ENCODE measurements around the gene FREY1. TPM values are rescaled to one million over a fixed set of nuclear protein-coding genes. Genes with fewer than 3 reads are reported as not detected.

The FREY1 gene
- total RNA-seq, 1 donor, result 1.8 TPM

GRCh38 chr11:45860764-45861510, 46.1 kb downstream of the FREY1 start:
- Histone ChIP-seq H2AFZ (ENCODE audit: low read length) (no peak overlapping the region), H3K9me3 (ENCODE audit: low read depth, low read length) (no peaks in the 10 kb centered on the region), H4K20me1 (ENCODE audit: insufficient read depth, low read length) (no peaks in the 10 kb centered on the region), H3K36me3 (ENCODE audit: insufficient read depth, low read length) (peaks cover 52% of the 10 kb centered on the region), H3K27ac (ENCODE audit: low read depth, low read length) (peak overlapping the region; percentile 89), H3K79me2 (ENCODE audit: insufficient read depth, low read length) (no peaks in the 10 kb centered on the region), H3K4me1 (ENCODE audit: insufficient read depth, low read length) (peaks cover 40% of the 10 kb centered on the region), H3K4me3 (ENCODE audit: insufficient read depth, low read length) (no peak overlapping the region), H3K4me2 (ENCODE audit: insufficient read depth, low read length) (no peak overlapping the region), H3K27me3 (ENCODE audit: insufficient read depth, low read length) (no peaks in the 10 kb centered on the region)
- no peak for TF ChIP-seq CTCF (IDR thresholded peaks at IDR 0.05; ENCODE audit: extremely low read depth, low read depth, low read length)
- DNase-seq (ENCODE audit: insufficient read length, low spot score, missing footprints), result no peak

- Histone ChIP-seq H3K27me3 (ENCODE audit: insufficient read depth, low read length) (no peaks in the 10 kb centered on the region), H3K9me3 (ENCODE audit: low read depth, low read length) (no peaks in the 10 kb centered on the region), H3K4me1 (ENCODE audit: insufficient read depth, low read length) (peaks cover 40% of the 10 kb centered on the region), H3K79me2 (ENCODE audit: insufficient read depth, low read length) (peaks cover 6% of the 10 kb centered on the region), H3K4me3 (ENCODE audit: insufficient read depth, low read length) (no peak overlapping the region), H4K20me1 (ENCODE audit: insufficient read depth, low read length) (no peaks in the 10 kb centered on the region), H3K4me2 (ENCODE audit: insufficient read depth, low read length) (peak overlapping the region; percentile 57), H3K36me3 (ENCODE audit: insufficient read depth, low read length) (peaks cover 47% of the 10 kb centered on the region), H3K27ac (ENCODE audit: low read depth, low read length) (peak overlapping the region; percentile 89), H2AFZ (ENCODE audit: low read length) (no peak overlapping the region)
- DNase-seq (ENCODE audit: insufficient read length, low spot score, missing footprints), result no peak
- no peak for TF ChIP-seq CTCF (IDR thresholded peaks at IDR 0.05; ENCODE audit: extremely low read depth, low read depth, low read length)
Measured at GRCh38 chr11:45860348-45860747, 46.7 kb downstream of the FREY1 start.

- no peak for TF ChIP-seq CTCF (IDR thresholded peaks at IDR 0.05; ENCODE audit: extremely low read depth, low read depth, low read length)
- Histone ChIP-seq H3K27me3 (ENCODE audit: insufficient read depth, low read length) (no peaks in the 10 kb centered on the region), H2AFZ (ENCODE audit: low read length) (no peak overlapping the region), H3K79me2 (ENCODE audit: insufficient read depth, low read length) (peaks cover 11% of the 10 kb centered on the region), H3K4me2 (ENCODE audit: insufficient read depth, low read length) (peak overlapping the region; percentile 57), H3K4me1 (ENCODE audit: insufficient read depth, low read length) (peaks cover 40% of the 10 kb centered on the region), H4K20me1 (ENCODE audit: insufficient read depth, low read length) (no peaks in the 10 kb centered on the region), H3K27ac (ENCODE audit: low read depth, low read length) (peak overlapping the region; percentile 89), H3K4me3 (ENCODE audit: insufficient read depth, low read length) (no peak overlapping the region), H3K9me3 (ENCODE audit: low read depth, low read length) (no peaks in the 10 kb centered on the region), H3K36me3 (ENCODE audit: insufficient read depth, low read length) (peaks cover 47% of the 10 kb centered on the region)
- DNase-seq (ENCODE audit: insufficient read length, low spot score, missing footprints), result peak; percentile 98
Measured at GRCh38 chr11:45859661-45860140, 47.4 kb downstream of the FREY1 start.

GRCh38 chr11:45858751-45859398, 48.2 kb downstream of the FREY1 start:
- Histone ChIP-seq H3K4me1 (ENCODE audit: insufficient read depth, low read length) (peaks cover 40% of the 10 kb centered on the region), H3K4me3 (ENCODE audit: insufficient read depth, low read length) (no peak overlapping the region), H3K27me3 (ENCODE audit: insufficient read depth, low read length) (no peaks in the 10 kb centered on the region), H4K20me1 (ENCODE audit: insufficient read depth, low read length) (peaks cover 1% of the 10 kb centered on the region), H3K27ac (ENCODE audit: low read depth, low read length) (peak overlapping the region; percentile 89), H3K36me3 (ENCODE audit: insufficient read depth, low read length) (peaks cover 42% of the 10 kb centered on the region), H3K9me3 (ENCODE audit: low read depth, low read length) (no peaks in the 10 kb centered on the region), H3K4me2 (ENCODE audit: insufficient read depth, low read length) (peak overlapping the region; percentile 57), H3K79me2 (ENCODE audit: insufficient read depth, low read length) (peaks cover 18% of the 10 kb centered on the region), H2AFZ (ENCODE audit: low read length) (no peak overlapping the region)
- no peak for TF ChIP-seq CTCF (IDR thresholded peaks at IDR 0.05; ENCODE audit: extremely low read depth, low read depth, low read length)
- DNase-seq (ENCODE audit: insufficient read length, low spot score, missing footprints), result no peak

Measured in osteoblast (primary cell).